Effector memory CD8-positive, alpha-beta T cell (primary cell): ENCODE data around the gene PTDSS2.
"Not testable (repeated sequence)": the region's sequence is repeated elsewhere in the genome, so short reads cannot be mapped to it uniquely, and the experiment has no call there.

ENCODE experiments used
- ATAC-seq: fragments of 150-1000 bp; cut with Tn5 transposase; replicated peaks from 2 replicates; pipeline ENCODE4 v1.10.0; 2021; ENCODE audit warnings: mild to moderate bottlenecking, moderate library complexity
- DNase-seq, 3 experiments: peaks; one replicate each; pipeline ENCODE4 v3.0.0; 2021
- H3K27ac Mint-ChIP-seq, 2 donors: one replicate each; pipeline ENCODE4 v1.8.0; 2022; ENCODE audit warnings: mild to moderate bottlenecking in 2 of 2, mixed read lengths in 2 of 2, moderate library complexity in 2 of 2
- H3K27me3 Mint-ChIP-seq, 2 donors: one replicate each; pipeline ENCODE4 v1.8.0; 2022; ENCODE audit warnings: mixed read lengths in 2 of 2
- H3K36me3 Mint-ChIP-seq: one replicate; pipeline ENCODE4 v1.8.0; 2022; ENCODE audit warnings: mild to moderate bottlenecking, moderate library complexity, mixed read lengths; ENCODE audit not compliant: insufficient read depth
- H3K4me1 Mint-ChIP-seq, 2 donors: one replicate each; pipeline ENCODE4 v1.8.0; 2022; ENCODE audit warnings: low read depth in 2 of 2, mixed read lengths in 2 of 2
- H3K4me3 Mint-ChIP-seq, 2 donors: one replicate each; pipeline ENCODE4 v1.8.0; 2022; ENCODE audit warnings: mild to moderate bottlenecking in 2 of 2, mixed read lengths in 2 of 2, moderate library complexity in 2 of 2
- H3K9me3 Mint-ChIP-seq, 2 donors: one replicate each; pipeline ENCODE4 v1.8.0; 2022; ENCODE audit warnings: mixed read lengths in 2 of 2

Gene PTDSS2

DNA sequence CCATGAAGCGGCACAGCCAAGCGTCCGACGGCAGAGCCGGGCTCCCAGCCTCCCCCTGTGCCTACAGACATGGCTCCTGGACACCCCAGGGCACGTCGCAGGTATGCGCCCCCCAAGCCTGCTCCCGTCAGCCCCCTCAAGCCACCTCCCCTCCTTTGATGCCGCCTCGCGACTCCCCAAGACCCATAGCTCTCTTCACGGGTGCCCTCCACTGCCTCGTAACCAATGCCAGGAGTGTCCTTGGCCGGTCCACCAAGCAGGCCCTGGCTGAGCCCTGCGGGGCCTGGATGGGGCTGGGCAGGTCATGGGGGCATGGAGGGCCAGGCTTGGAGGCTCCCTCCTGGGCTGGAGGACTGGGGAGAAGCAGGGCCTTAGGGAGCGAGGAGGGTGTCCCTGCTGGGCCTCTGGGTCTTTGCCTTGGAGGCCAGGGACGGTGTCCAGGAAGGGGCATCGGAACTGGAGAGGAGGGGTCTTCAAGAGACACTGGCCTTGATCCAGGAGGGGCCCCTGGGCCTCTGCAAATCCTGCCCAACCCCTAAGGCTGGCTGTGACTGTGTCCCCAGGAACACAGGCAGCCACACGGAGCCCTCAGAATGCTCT, 17.5 kb upstream of the PTDSS2 start:
- DNase-seq: no peak
- Mint-ChIP-seq H3K4me1 (peaks cover 0 to 3% of the 10 kb centered on the region in 2 donors), H3K36me3 (no peaks in the 10 kb centered on the region), H3K27ac (peak overlapping the region in 1 of 2 donors; percentile 54), H3K4me3 (no peak overlapping the region), H3K27me3 (no peaks in the 10 kb centered on the region), H3K9me3 (no peaks in the 10 kb centered on the region)
- ATAC-seq: no peak

DNA sequence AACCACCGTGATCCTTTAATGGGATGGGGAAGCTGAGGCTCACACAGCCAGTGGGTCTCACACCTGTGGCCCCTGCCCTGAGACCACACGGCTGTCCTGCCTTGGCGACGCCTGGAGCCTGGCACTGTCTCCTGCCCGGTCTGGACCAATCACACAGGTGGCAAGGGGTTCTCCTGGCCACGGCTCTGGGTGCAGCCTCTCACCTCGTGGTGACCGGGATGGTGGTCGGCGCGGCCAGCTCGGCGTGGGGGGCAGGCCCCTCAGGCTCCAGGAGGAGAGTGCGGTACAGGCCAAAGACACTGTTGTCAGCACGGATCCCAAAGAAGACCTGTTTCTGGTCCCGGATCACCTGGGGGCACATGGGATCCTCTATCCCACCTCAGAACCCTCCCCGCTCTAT, 17.0 kb upstream of the PTDSS2 start:
- no peaks in the 10 kb centered on the region for H3K9me3 Mint-ChIP-seq
- H3K4me1 Mint-ChIP-seq: peaks cover 0 to 3% of the 10 kb centered on the region in 2 donors
- DNase-seq: no peak
- H3K4me3 Mint-ChIP-seq: no peak overlapping the region
- H3K27me3 Mint-ChIP-seq: no peaks in the 10 kb centered on the region
- no peak for ATAC-seq
- H3K36me3 Mint-ChIP-seq: no peaks in the 10 kb centered on the region
- no peak overlapping the region for H3K27ac Mint-ChIP-seq

DNA sequence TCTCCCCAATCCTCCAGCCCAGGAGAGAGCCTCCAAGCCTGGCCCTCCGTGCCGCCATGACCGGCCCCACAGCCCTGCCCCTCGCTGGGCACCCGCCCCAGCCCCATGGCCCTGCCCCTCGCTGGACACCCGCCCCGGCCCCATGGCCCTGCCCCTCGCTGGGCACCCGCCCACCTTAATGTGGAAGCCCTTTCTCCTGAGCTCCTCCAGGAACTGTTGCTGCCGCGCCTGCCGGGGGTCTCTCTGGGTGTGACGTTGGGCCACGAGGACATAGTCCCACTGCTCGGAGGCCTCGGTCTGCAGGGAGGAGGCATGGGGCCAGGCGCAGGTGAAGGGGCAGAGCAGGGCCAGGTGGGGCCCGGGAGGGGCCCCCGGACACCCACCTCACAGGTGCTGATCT, 16.4 kb upstream of the PTDSS2 start:
- no peaks in the 10 kb centered on the region for H3K36me3 Mint-ChIP-seq
- no peaks in the 10 kb centered on the region for H3K27me3 Mint-ChIP-seq
- no peak overlapping the region for H3K27ac Mint-ChIP-seq
- DNase-seq: no peak
- H3K4me3 Mint-ChIP-seq: no peak overlapping the region
- no peak for ATAC-seq
- H3K9me3 Mint-ChIP-seq: no peaks in the 10 kb centered on the region
- peaks cover 0 to 4% of the 10 kb centered on the region in 2 donors for H3K4me1 Mint-ChIP-seq

DNA sequence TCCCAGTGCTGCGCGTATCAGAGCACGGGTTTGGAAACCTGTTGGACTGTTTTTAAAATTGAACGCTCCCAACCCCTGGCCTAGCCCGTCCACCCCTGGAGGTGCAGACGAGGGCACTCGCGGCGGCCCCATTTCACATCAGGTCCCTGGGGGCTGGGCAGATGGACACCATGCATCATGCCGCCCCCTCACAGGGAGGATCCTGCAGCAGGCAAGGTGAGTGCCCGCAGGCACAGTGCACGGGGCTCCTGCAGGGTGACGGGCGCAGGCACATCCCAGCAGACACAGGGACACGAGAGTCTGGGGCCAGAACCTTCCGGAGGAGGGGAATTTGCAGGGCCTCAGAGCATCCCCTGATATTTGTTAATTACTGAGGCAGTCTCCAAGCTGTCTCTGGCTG, 15.6 kb upstream of the PTDSS2 start:
- H3K9me3 Mint-ChIP-seq: no peaks in the 10 kb centered on the region
- DNase-seq (no peak), ATAC-seq (no peak)
- H3K27ac Mint-ChIP-seq: no peak overlapping the region
- H3K4me1 Mint-ChIP-seq: peaks cover 2 to 9% of the 10 kb centered on the region in 2 donors
- no peaks in the 10 kb centered on the region for H3K36me3 Mint-ChIP-seq
- no peaks in the 10 kb centered on the region for H3K27me3 Mint-ChIP-seq
- no peak overlapping the region for H3K4me3 Mint-ChIP-seq

DNA sequence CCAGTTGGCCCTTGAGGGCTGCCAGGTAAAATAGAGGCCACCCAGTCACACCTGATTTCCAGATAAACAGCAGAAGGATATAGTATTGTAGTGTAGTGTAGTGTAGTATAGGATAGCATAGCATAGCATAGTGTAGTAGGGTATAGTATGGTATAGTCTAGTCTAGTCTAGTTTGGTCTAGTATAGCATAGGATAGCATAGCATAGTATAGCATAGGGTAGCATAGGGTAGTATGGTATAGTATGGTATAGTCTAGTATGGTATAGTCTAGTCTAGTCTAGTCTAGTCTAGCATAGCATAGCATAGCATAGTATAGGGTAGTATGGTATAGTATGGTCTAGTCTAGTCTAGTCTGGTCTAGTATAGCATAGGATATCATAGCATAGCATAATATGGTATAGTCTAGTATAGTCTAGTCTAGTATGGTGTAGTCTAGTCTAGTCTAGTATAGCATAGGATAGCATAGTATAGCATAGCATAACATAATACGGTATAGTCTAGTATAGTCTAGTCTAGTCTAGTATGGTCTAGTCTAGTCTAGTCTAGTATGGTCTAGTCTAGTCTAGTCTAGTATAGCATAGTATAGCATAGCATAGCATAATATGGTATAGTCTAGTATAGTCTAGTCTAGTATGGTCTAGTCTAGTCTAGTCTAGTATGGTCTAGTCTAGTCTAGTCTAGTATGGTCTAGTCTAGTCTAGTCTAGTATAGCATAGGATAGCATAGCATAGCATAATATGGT, 14.9 kb upstream of the PTDSS2 start:
- not testable (repeated sequence) for H3K36me3 Mint-ChIP-seq, ATAC-seq, H3K9me3 Mint-ChIP-seq, H3K27me3 Mint-ChIP-seq, H3K27ac Mint-ChIP-seq, DNase-seq, H3K4me3 Mint-ChIP-seq
- peaks cover 9 to 16% of the 10 kb centered on the region in 2 donors for H3K4me1 Mint-ChIP-seq

DNA sequence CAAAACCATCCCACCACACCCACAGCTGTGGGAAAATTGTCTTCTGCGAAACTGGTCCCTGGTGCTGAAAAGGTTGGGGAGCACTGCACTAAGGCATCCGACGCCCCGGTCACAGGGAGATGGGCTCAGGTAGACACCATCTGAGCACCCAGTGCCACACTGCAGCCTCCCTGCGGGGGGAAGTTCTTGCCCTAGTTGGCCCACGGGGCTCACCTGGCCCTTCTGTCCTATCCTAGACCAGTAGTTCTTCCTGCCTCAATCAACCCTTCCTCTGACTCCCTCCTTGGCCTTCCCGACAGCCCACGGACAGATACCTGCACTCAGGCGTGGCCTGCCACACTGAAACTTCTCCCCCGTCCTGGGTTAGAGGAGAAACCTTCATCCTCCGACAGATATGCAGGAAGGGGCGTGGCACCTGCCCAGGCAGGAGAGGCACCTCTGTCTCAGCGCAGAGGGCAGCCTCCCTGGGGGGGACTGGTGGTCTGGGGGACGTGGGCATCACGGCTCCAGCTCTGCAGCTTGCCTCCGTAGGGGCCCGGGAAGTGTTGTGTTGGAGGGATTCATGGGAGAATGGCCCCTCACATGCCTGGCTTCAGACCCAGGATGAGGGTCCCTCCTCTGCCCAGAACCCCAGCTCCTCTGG, 12.7 kb upstream of the PTDSS2 start:
- Mint-ChIP-seq H3K36me3 (no peaks in the 10 kb centered on the region), H3K27me3 (no peaks in the 10 kb centered on the region), H3K4me1 (peaks cover 15 to 26% of the 10 kb centered on the region in 2 donors), H3K9me3 (no peaks in the 10 kb centered on the region), H3K4me3 (no peak overlapping the region), H3K27ac (peak overlapping the region; percentile 22 to 71)
- DNase-seq (no peak), ATAC-seq (no peak)

DNA sequence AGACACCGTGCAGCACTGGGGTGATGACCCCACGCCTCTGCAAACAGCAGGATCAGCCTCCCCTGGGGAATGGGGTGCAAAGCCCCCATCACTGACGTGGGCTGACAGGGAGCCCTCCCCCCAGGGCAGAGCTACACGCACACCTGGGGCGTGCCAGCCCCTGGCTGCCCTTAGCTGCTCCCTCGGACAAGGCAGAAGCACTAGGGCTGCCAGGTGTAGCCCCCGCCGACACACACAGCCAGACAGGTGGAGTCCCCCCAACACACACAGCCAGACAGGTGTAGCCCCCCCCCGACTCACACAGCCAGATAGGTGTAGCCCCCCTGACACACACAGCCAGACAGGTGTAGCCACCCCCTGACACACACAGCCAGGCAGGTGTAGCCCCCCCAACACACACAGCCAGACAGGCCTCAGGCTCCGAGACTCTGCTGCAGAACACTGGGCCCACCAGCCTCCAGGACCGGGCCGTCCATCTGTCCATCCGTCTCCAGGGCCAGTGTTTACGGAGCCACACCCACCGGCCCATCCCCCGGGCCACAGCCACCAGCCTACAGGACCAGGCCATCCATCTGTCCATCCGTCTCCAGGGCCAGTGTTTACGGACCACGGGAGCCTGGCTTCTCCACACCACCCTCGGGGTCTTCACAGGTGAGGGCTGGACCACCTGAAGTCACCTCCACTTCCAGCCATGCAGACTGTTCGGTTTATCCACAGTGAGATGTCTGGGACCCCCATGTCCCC, 11.8 kb upstream of the PTDSS2 start:
- Mint-ChIP-seq H3K4me3 (no peak overlapping the region), H3K27ac (peak overlapping the region in 1 of 2 donors; percentile 60), H3K9me3 (no peaks in the 10 kb centered on the region), H3K4me1 (peaks cover 15 to 26% of the 10 kb centered on the region in 2 donors), H3K36me3 (no peaks in the 10 kb centered on the region), H3K27me3 (no peaks in the 10 kb centered on the region)
- no peak for DNase-seq
- no peak for ATAC-seq

DNA sequence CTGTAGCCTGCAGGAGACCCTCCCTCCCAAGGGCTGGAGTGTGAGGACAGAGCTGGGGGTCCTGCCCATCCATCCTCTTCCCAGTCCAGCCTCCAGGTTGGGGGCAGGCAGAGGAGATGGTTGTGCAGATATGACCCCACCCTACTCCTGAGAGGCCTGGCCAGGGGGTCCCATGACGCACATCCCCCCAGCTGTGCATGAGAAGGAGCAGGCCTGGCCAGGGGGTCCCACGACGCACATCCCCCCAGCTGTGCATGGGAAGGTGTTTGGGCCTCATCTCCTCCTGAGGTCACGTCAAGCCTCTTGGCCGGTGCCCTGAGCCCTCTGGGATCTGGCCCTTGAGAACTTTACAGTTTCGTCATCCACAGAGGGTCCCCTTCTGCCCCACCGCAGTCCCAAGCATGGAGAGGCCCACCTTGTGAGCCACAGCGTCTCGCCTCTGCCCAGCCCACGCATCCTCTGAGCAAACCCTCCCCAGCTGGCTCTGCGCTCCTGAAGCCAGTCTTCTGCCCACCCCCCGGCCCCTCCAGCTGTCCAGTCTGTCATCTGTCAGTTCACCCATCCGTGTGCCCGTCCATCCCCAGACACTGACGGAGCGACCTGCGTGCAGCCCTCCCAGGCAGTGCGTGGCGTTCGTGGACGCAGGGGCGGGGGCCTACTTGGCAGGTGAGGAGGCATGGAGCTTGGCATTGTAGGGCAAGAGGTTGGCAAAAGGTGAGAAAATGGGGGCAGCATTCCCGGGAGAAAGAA, 10.6 kb upstream of the PTDSS2 start:
- Mint-ChIP-seq H3K4me3 (peak overlapping the region; percentile 29), H3K36me3 (no peaks in the 10 kb centered on the region), H3K4me1 (peaks cover 15 to 26% of the 10 kb centered on the region in 2 donors), H3K27me3 (no peaks in the 10 kb centered on the region), H3K27ac (peak overlapping the region; percentile 41 to 79), H3K9me3 (no peaks in the 10 kb centered on the region)
- ATAC-seq (no peak), DNase-seq (no peak)

DNA sequence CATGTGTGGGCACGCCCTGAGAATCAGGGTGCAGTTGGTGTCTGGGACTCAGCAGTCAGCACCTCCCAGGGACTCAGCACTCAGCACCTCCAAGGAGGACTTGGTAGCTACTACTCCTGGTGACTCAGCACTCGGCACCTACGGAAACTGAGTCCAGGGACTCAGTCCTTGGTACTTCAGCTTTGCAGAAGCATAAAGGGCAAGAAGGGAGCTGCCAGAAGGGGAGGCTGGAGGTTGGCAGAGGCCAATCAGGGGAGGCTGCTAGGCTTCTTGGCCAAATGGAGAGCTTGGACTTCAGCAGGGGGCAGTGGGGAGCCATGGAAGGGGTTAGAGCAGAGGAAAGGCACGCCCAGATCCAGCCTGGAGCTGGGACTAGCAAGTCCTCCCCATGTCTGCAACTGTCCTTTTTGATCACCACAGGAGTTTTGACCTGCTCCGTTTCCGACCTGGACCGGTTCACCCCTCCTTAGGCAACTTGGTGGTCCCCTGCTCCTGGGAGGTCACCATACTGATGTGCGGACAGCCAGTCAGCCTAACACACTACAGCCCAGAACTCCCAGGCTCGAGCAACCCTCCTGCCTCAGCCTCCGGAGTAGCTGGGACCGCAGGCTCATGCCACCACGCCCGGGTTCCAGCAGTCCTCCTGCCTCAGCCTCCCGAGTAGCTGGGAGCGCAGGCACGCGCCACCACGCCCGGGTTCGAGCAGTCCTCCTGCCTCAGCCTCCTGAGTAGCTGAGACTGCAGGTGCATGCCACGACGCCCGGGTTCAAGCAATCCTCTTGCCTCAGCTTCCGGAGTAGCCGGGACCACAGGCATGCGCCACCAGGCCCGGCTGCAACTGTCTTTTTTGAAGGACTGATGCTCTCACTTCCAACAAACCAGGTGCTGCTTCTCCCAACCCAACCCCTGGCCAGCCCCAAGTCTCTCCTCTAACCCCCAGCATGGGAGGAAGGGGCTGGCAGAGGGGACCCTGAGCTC, 9.7 kb upstream of the PTDSS2 start:
- Mint-ChIP-seq H3K4me1 (peaks cover 15 to 26% of the 10 kb centered on the region in 2 donors), H3K27ac (peak overlapping the region; percentile 41 to 79)
- no peak for DNase-seq

DNA sequence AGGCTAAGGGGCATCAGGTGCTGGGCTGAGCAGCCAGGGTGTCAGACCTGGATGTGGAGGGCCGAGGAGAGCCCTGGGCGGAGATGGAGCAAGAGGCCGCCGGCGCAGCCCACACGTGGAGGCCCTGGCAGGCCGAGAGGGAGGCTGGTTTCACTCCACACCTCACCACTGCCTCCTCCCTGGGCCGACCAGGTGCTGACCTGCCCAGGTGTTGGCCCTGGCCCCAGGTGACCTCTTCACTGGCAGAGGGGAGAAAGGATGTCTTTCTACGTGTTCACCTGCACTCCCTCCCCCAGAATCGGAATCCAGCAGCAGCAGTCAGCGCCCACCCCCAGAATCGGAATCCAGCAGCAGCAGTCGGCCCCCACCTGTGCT, 9.0 kb upstream of the PTDSS2 start:
- H3K4me1 Mint-ChIP-seq: peaks cover 15 to 26% of the 10 kb centered on the region in 2 donors

More for the DNA sequence above, 9.7 kb upstream of the PTDSS2 start:
- Mint-ChIP-seq H3K9me3 (no peaks in the 10 kb centered on the region), H3K27me3 (no peaks in the 10 kb centered on the region), H3K4me3 (peak overlapping the region; percentile 59 to 66), H3K36me3 (no peaks in the 10 kb centered on the region)
- no peak for ATAC-seq

DNA sequence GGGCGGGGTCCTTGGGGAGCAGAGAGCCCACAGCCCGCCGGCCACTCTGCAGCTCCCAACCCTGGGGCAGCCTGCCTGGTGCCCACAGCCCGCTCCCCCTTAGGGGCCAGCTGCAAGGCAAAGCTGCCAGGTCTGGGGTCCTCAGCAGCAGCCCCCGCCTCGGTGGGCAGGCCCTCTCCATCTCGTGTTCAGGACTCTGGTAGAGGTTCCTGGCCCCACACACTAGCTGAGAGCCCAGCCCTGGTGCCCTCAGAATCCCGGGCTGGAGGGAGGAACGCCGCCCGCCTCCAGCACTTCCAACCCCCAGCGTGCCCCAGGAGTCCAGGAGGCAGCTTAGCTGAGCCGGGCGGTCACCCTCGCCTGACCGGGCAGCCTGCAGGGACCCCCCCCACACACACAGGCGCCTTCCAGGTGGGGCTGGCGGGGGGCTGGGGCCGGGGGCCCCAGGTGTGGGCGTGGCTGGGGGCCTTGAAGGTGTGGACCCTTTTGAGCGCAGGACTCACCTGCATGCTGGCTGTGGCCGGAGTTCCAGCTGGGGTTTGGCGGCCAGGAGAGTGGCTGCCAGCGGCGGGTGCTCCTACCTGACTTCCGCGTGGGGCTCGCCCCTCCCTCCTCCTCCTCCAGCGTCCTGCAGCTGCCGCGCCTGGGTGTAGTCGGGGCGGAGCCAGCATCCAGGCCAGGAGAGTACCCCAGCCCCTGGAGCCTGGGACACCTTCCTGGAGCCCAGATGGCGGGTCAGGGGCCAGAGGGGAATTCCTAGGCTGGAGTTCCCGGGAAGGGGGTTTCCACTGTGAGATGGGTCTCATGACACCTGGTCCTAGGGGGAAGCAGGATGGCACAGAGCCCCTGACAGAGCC, 8.4 kb upstream of the PTDSS2 start, which contains the start of gene ANO9:
Gene ANO9, minus strand, starts transcription at position 594 of the 857 bp plus-strand sequence. Its CDS starts 85 bp downstream, at position 509.
- ATAC-seq (peak; percentile 92), DNase-seq (peak; percentile 42 to 48 (median 42))
- peak within 1 kb of the TSS in 1 of 2 donors; percentile 62 for H3K27ac Mint-ChIP-seq
- no peaks in the 10 kb centered on the region for H3K36me3 Mint-ChIP-seq
- no peaks in the 10 kb centered on the region for H3K9me3 Mint-ChIP-seq
- no peaks in the 10 kb centered on the region for H3K27me3 Mint-ChIP-seq
- peaks cover 15 to 26% of the 10 kb centered on the region in 2 donors for H3K4me1 Mint-ChIP-seq
- peak within 1 kb of the TSS; percentile 59 to 66 for H3K4me3 Mint-ChIP-seq

More for the DNA sequence above, 9.0 kb upstream of the PTDSS2 start:
- H3K27ac Mint-ChIP-seq: peak overlapping the region in 1 of 2 donors; percentile 35
- H3K27me3 Mint-ChIP-seq: no peaks in the 10 kb centered on the region
- no peaks in the 10 kb centered on the region for H3K36me3 Mint-ChIP-seq
- peak overlapping the region; percentile 59 to 66 for H3K4me3 Mint-ChIP-seq
- DNase-seq (no peak), ATAC-seq (no peak)
- no peaks in the 10 kb centered on the region for H3K9me3 Mint-ChIP-seq
